ENCODE results near the gene HSD3B2. TPM values are rescaled to one million over a fixed set of nuclear protein-coding genes. Genes with fewer than 3 reads are reported as not detected.

Gene HSD3B2
- not detected for total RNA-seq

DNA sequence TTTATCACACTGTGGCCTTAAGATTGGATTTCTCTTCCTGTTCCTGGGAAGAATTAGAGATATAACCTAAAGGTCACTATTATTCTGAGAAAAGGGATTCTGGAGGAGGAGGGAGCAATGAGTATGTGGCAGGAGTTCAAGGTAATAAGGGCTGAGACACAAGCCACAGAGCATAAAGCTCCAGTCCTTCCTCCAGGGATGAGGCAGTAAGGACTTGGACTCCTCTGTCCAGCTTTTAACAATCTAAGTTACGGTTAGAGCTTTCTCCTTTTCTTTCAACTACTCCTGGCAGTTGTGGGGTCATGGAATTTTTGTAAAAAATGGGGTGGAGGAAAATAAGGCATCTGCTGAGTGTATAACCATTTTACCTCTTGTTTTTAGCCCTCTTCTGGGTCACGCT, at the start of gene HSD3B2:
Gene HSD3B2 (plus strand): TSS at position 201 of the 400 bp plus-strand sequence. CDS start 270 bp downstream, outside the sequence.

GRCh38 chr1:119368554-119368953, 46.4 kb upstream of the HSD3B2 start, which contains the start of gene HAO2:
Gene HAO2 (plus strand): TSS chr1:119368785. CDS start chr1:119381086, 12,301 bp downstream.

Other genes with a start within 250 kb of the HSD3B2 start
- not detected for gene HAO2, start 46.4 kb upstream of the HSD3B2 start, total RNA-seq
- gene HSD3B1, start 92.1 kb downstream of the HSD3B2 start, total RNA-seq, result not detected
- gene ZNF697, start 233.1 kb downstream of the HSD3B2 start, total RNA-seq, result 34.7 TPM

Data from parietal lobe (tissue), 1 donor.